Hematopoietic multipotent progenitor cell treated with erythropoietin and hydrocortisone succinate and interleukin-3 and kit ligand, for 4 days (in vitro differentiated cells): Measurements from ENCODE around the gene MOB2.

Source experiments
- DNase-seq: peaks from one replicate; pipeline ENCODE4 v3.0.0-alpha.2; 2015

The MOB2 gene

GRCh38 chr11:1455763-1456060 lies 30.9 kb downstream of the MOB2 start:
- no peak for DNase-seq

DNA sequence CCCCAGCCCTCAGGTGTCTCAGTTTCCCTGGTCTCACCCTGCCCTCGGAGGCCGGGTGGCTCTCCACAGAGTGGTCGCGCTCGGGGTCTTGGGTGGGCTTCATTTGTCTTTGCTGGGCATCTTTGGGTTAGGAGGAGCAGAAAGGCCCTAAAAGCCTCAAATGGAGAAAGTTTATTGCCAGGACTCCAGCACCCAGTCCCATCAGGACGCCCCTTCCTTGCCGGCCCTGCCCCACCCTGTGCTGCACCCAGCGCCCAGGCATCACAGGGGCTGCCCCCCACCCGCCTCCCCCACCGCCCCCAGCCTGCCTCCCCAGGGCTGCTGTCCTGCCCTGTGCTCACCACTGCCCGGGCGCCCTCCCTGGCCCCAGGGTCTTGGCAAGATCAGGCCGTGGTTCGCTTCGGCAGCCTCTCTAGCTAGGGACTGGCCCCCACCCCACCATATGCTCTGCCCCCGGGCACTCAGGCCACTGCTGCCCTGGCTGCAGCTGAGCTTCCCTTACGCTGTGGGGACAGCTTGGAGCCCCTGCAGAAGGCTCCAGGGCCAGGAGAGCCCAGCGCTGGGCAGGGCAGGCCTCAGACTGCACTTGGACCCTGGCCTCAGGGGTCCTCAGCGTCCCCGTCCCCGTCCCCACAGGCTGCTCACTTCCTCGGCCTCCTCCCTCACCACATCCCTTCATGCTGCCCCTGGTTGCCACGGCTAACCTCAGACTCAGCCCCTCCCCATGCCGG lies 31.4 kb downstream of the MOB2 start:
- DNase-seq, result no peak

GRCh38 chr11:1454576-1454975 lies 32.0 kb downstream of the MOB2 start:
- no peak for DNase-seq

DNA sequence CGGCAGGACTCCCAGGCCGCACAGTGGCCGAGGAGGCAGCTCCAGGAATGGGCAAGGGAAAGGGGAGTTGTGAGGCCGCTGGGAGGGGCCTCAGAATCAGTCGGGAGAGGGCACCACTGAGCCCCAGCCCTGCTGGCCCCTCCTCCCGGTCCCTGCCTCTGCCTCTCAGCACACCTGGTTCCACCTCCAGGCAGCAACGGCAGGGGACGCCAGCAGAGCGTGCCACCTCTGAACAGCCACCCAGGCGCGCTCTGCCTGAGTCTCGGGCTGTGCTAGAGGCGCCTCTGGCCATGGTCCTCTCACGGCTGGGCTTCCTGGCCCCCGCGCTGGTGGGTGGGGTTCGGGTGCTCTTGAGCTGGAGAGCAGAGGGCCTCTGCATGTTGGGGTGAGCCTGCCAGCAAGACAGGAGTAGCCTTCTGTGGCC lies 33.0 kb downstream of the MOB2 start:
- peak; percentile 33 for DNase-seq

DNA sequence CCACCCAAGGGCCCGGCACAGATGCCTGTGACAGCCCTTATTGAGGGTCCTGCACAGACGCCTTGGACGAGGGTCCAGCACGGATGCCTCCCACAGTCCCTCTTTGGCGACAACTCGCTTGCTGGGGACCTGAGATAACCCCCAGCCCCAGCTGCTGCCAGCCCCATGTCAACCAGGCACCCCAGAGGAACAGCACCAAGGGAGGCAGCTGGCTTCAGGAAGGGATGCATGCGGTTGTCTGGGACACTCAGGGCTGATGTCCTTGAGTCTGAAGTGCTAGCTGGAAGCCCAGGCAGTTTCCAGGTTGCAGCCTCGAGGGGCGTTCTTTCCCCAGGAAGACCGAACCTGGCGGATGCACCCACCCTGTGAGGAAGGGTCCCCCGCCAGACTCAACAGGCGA lies 33.8 kb downstream of the MOB2 start:
- DNase-seq, result no peak

- no peak for DNase-seq
These were observed 34.7 kb downstream of the MOB2 start for GRCh38 chr11:1451781-1452470.

DNA sequence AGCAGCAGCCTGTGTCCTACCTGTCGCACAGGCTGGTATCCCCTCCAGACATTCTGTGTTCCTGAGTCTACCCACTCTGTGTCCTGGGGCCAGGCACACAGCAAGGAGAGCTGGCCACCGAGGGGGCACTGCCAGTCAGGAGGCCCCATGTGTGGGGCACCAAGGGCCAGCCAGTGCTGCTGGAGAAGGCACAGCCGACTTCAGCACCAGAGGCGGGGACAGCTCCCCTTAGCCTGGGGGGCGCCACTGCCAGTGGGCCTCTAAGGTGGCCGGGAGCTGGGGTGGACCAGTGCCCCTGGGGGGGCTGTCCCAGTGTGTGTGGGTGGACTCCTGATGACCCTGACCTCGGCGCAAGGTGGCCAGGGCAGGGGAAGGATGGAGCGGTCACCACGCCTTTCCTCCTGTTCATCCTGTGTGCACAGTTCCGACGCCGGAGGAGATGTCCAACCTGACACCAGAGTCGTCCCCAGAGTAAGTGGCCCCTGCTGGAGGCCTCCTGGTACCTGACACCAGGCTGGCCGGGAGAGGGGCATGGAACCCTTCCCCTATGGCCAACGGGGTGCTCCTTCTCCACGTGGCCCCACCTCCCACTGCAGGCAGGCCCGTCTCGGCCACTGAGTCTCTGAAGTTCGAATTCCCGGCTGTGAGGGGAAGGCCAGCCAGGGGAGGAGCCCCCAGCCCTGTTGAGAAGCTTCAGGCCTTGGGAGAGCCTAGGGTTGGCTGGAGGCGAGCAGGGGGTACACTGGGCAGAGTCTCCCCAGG lies 35.4 kb downstream of the MOB2 start:
- DNase-seq, result peak; percentile 34

GRCh38 chr11:1450344-1450875 lies 36.2 kb downstream of the MOB2 start:
- no peak for DNase-seq

GRCh38 chr11:1449490-1450243 lies 36.9 kb downstream of the MOB2 start:
- DNase-seq, result no peak

DNA sequence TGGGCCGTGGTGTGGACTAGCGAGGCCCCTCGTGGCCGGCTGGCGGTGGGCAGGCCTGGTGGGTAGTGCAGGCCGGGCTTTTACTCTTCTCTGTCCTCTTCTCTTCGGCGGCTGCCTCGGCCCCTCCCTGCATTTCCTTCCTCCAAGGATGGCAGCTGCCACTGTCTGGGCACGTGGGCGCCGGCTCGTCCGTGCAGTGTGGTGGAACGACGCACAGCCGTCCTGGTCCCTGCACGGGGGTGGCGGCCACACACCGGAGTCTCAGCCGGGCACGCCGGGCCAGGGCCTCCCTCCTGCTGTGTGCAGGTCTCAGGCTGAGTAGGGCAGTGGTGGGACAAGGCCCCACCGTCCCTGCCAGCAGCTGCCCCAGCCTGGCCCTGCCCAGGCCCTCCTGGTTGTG lies 37.7 kb downstream of the MOB2 start:
- no peak for DNase-seq

DNA sequence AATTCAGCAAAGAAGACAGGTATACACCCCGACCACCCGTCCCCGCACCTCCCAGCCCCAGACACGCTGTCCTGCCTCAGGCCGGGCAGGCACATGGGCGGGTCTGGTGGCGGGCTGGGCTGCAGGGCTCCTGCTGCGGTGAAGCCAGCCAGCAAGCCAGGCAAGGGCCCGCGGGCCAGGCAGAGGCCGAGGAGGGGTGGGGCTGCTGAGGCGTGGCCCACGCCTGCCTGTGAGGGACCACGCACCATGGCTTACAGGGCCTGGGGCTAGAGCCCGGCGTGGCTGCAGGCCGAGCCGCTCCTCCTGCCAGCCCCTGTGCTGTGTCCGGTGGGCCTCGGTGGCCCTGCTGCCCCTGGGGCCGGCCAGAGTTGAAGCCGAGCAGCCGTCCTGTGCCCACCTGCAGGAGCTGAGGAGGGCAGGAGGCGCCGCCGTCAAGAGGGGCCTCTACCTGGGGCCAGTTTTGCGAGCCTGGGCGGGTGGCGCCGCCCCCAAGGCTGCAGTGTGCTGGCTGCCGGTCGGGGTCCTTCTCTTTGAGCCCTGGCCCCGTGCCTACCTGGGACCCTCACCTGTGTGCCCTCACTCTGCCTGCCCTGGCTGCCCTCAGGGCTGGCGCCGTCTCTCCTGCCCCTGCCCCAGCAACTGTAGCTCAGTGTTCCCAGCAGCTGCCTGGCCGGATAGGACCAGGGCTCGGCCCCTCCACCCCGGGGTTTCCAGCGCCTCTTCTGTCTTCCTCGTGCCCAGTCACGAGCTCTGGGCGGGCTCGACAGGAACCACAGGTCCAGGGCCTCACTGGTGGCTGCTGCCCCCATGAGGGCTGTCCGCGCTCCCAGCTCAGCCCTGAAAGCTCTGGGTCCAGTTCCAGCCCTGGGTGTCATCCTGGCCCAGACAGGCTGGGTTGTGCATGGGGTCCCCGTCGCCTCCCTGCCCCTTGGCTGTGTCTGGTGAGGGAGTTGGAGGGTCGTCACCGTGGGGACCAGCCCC lies 38.4 kb downstream of the MOB2 start:
- DNase-seq, result no peak

- no peak for DNase-seq
These were observed 40.0 kb downstream of the MOB2 start for GRCh38 chr11:1446623-1447022.

DNA sequence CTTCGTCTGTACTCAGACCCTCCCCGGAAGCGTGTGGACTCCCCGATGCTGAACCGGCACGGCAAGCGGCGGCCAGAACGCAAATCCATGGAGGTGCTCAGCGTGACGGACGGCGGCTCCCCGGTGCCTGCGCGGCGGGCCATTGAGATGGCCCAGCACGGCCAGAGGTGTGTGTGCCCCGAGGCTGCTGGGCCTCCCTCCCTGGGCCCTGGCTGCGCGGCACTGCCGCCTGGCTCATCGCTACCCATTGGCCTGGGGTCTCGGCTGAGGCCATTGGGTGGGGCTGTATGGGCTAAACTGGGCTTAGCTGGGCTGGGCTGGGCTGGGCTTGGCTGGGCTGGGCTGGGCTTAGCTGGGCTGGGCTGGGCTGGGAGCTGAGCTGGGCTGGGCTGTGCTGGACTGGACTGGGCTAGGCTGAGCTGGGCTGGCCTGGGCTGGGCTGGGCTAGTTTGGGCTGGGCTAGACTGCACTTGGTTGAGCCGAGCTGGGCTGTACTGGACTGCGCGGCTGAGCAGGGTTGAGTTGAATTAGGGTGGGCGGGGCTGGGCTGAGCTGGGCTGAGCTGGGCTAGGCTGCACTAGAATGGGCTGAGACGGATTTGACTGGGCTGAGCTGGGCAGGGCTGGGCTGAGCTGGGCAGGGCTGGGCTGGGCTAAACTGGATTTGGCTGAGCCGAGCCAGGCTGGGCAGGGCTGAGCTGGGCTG lies 40.7 kb downstream of the MOB2 start:
- DNase-seq, result no peak

DNA sequence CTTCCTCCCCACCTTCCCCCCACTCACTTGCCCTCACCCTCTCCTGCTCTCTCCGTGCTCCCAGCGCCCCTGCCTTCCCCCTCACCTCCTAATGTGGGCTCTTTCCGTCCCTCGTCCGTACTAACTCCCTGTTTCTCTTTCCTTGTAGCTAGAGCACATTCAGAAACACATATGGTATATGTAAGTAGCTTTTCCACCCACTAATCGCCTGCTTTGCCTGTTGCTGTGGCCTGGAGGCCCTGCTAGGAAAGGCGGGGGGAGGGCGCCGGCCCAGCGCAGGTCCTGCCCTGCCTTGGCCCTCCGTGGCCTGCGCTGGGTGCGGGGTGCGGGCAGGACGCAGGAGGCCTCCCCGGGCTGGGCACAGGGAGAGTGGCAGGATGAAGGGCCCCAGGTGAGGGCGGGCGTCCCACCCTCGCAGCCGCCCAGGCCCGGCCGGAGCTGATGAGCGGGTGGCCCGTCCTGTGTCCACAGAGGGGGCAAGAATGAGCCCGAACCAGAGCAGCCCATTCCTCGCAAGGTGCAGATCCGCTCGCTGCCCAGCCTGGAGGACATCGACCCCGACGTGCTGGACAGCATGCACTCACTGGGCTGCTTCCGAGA lies 41.7 kb downstream of the MOB2 start:
- no peak for DNase-seq

DNA sequence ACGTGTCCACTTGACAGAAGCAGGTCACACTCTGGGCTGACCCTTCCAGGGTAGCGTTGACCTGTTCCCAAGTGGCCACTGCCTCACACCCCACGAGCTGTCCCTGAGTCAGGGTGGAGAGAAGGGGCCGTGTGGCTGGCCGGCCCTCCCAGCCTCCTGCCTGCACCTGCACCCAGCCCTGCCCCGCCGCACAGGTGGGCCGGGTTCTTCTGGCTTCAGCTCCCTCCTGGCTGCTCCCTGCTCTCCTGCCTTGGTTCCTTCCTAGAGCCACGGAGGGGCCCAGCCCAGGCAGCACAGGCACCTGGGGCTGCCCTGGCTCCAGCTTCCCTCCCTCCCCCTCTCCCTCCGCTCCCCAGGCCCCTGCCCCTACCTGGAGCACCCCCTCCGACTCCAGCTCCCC lies 42.3 kb downstream of the MOB2 start:
- no peak for DNase-seq

GRCh38 chr11:1443737-1444136 lies 42.8 kb downstream of the MOB2 start:
- DNase-seq, result no peak

DNA sequence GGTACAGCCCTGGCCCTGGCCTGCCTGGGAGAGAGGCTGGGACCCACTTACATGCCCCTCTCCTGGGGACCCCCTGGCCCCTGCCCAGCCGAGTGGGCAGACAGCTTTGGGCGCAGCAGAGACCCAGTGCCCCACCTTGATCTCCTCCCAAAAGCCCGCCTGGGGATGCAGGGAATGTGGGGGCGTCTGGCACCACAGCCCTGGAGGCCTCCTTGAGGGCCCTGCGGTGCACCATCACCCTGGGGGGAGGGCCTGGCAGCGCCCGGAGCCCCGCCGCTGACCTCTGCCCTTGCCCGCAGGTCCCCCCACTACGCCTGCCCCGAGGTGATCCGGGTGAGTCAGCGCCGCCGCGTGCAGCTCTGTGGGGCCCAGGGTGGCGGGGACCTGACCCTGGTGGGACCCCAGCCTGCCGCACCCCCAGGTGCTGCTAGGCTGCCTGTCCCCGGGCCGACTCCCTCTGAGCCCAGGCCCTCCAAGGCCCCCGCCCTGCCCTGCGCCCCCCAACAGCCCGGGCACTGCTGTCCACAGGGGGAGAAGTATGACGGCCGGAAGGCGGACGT lies 43.7 kb downstream of the MOB2 start:
- no peak for DNase-seq

- no peak for DNase-seq
These were observed 44.4 kb downstream of the MOB2 start for GRCh38 chr11:1442163-1442562.

DNA sequence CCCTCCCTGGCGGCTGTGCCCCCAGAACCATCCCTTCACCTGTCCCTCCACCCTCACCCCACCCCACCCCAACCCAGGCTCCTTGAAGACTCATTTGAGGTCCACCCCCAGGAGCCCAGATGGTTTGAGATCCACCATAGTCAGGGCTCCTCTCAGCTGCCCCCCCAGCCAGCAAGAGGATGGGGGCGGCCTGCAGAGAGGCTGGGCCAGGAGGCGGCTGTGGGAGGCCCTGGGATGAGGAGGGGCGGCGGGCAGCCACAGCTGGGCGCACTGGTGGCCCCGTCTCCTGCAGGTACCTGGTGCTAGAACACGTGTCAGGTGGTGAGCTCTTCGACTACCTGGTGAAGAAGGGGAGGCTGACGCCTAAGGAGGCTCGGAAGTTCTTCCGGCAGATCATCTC lies 46.1 kb downstream of the MOB2 start:
- no peak for DNase-seq

- DNase-seq, result no peak
These were observed 46.5 kb downstream of the MOB2 start for GRCh38 chr11:1440066-1440465.
